HepG2 (cell line): ENCODE data around the gene NEURL2. TPM values are rescaled to one million over a fixed set of nuclear protein-coding genes. Genes with fewer than 3 reads are reported as not detected.

ENCODE experiments used
- ASH2L ChIP-seq: fragments of 300-600, 200-600 bp; sonication (generic); IDR thresholded peaks from 2 replicates; pipeline ENCODE4 v1.7.0; 2017; ENCODE audit warnings: low read depth, mild to moderate bottlenecking, moderate library complexity, mixed read lengths, low read length; ENCODE audit not compliant: insufficient read length
- ATF7 ChIP-seq, 2 experiments: fragments of 450-650 bp in 1 of 2; sonication (generic) in 1 of 2; formaldehyde crosslinking in 1 of 2; IDR thresholded peaks; 2 replicates each; pipeline versions ENCODE4 v1.4.0 to v1.6.1; 2016 to 2020; ENCODE audit warnings: antibody characterized with exemption in 1 of 2, mild to moderate bottlenecking in 1 of 2, missing genetic modification reagents in 1 of 2
- FOXO1 ChIP-seq: sonication (generic); formaldehyde crosslinking; IDR thresholded peaks from 2 replicates; pipeline ENCODE4 v1.4.0; 2020; ENCODE audit warnings: missing genetic modification reagents
- HDAC2 ChIP-seq: sonication (generic); formaldehyde crosslinking; IDR thresholded peaks from 2 replicates; pipeline ENCODE4 v1.4.0; 2020; ENCODE audit warnings: missing genetic modification reagents
- HNF4A ChIP-seq: sonication (generic); formaldehyde crosslinking; IDR thresholded peaks from 2 replicates; pipeline ENCODE4 v1.4.0; 2020; ENCODE audit warnings: missing genetic modification reagents
- ISX ChIP-seq: sonication (generic); formaldehyde crosslinking; conservative IDR thresholded peaks from 2 replicates; pipeline ENCODE4 v1.5.0; 2020; ENCODE audit warnings: missing genetic modification reagents
- KDM1A ChIP-seq: IDR thresholded peaks from 2 replicates; pipeline ENCODE4 v1.6.1; 2016; ENCODE audit warnings: missing compliant biosample characterization
- KLF6 ChIP-seq: IDR thresholded peaks from 2 replicates; pipeline ENCODE4 v1.8.0; 2016; ENCODE audit warnings: missing biosample characterization, missing genetic modification reagents
- MTF1 ChIP-seq: sonication (generic); formaldehyde crosslinking; IDR thresholded peaks from 2 replicates; pipeline ENCODE4 v1.5.0; 2020; ENCODE audit warnings: missing genetic modification reagents
- NCOR1 ChIP-seq: fragments of 200-600 bp; sonication (generic); IDR thresholded peaks from 2 replicates; pipeline ENCODE4 v1.7.0; 2017; ENCODE audit warnings: antibody characterized with exemption, low read length, borderline replicate concordance
- NR2F6 ChIP-seq, 2 experiments: IDR thresholded peaks; 2 replicates each; pipeline ENCODE4 v1.6.1; 2016; ENCODE audit warnings: antibody characterized with exemption in 1 of 2, mild to moderate bottlenecking in 1 of 2
- RBAK ChIP-seq: sonication (generic); formaldehyde crosslinking; IDR thresholded peaks from 2 replicates; pipeline ENCODE4 v1.5.1; 2020; ENCODE audit warnings: mild to moderate bottlenecking, missing genetic modification reagents
- SIN3A ChIP-seq: IDR thresholded peaks from 2 replicates; pipeline ENCODE4 v1.6.1; 2011; ENCODE audit warnings: low read depth, mild to moderate bottlenecking, control low read depth, low read length, borderline replicate concordance
- SSRP1 ChIP-seq: IDR thresholded peaks from 2 replicates; pipeline ENCODE4 v1.6.1; 2016; ENCODE audit warnings: control low read depth
- STAG1 ChIP-seq: sonication (generic); formaldehyde crosslinking; IDR thresholded peaks from 2 replicates; pipeline ENCODE4 v1.4.0; 2020; ENCODE audit warnings: missing genetic modification reagents
- ZFP90 ChIP-seq: sonication (generic); formaldehyde crosslinking; IDR thresholded peaks from 2 replicates; pipeline ENCODE4 v1.8.0; 2022; ENCODE audit warnings: missing genetic modification reagents, mild to moderate bottlenecking, inconsistent platforms, borderline replicate concordance
- ZNF317 ChIP-seq: sonication (generic); formaldehyde crosslinking; IDR thresholded peaks from 2 replicates; pipeline ENCODE4 v1.5.0; 2020; ENCODE audit warnings: mild to moderate bottlenecking, missing genetic modification reagents
- ZNF547 ChIP-seq: sonication (generic); formaldehyde crosslinking; IDR thresholded peaks from 2 replicates; pipeline ENCODE4 v1.5.1; 2020; ENCODE audit warnings: mild to moderate bottlenecking, missing genetic modification reagents
- ZNF766 ChIP-seq: sonication (generic); formaldehyde crosslinking; IDR thresholded peaks from 2 replicates; pipeline ENCODE4 v1.5.0; 2020; ENCODE audit warnings: missing genetic modification reagents, borderline replicate concordance
- ZNF775 ChIP-seq: sonication (generic); formaldehyde crosslinking; IDR thresholded peaks from 2 replicates; pipeline ENCODE4 v1.4.0; 2020; ENCODE audit warnings: missing genetic modification reagents, mild to moderate bottlenecking, moderate library complexity, borderline replicate concordance
- ZNF777 ChIP-seq: sonication (generic); formaldehyde crosslinking; IDR thresholded peaks from 2 replicates; pipeline ENCODE4 v1.4.0; 2020; ENCODE audit warnings: missing genetic modification reagents
- polyA plus RNA-seq, 8 experiments: library from polyadenylated mRNA; depleted of rRNA in 3 of 8; stranded (reverse) in 7 of 8; unstranded in 1 of 8; fragments of >200 nt; fragmentation: Illumina TruSeq in 4 of 8; extraction: Trizol in 4 of 8; gene quantifications; 2 replicates each; pipeline versions ENCODE4 v1.2.1 to v1.2.3, GENCODE V29; 2011 to 2016; ENCODE audit warnings: low read depth in 4 of 8, missing spikeins in 1 of 8, mixed read lengths in 1 of 8; ENCODE audit not compliant: insufficient read depth in 1 of 8
- total RNA-seq, 5 experiments: library from RNA; depleted of rRNA; stranded (reverse); fragments of >200 nt; fragmentation: Illumina TruSeq; extraction: Trizol; gene quantifications; 2 replicates each; pipeline ENCODE4 v1.2.3, GENCODE V29; 2016; ENCODE audit warnings: low read depth in 1 of 5
- TF ChIP-seq, protein P1 (sequence below): sonication (generic); formaldehyde crosslinking; IDR thresholded peaks from 2 replicates; pipeline ENCODE4 v1.4.0; 2020; ENCODE audit warnings: missing genetic modification reagents
- TF ChIP-seq, protein P2 (sequence below): sonication (generic); formaldehyde crosslinking; IDR thresholded peaks from 2 replicates; pipeline ENCODE4 v1.4.0; 2020; ENCODE audit warnings: missing genetic modification reagents; ENCODE audit errors: not compliant biosample characterization
- TF ChIP-seq, protein P3 (sequence below): IDR thresholded peaks from 2 replicates; pipeline ENCODE4 v1.6.1; 2018; ENCODE audit warnings: missing genetic modification reagents

The NEURL2 gene
- total and polyA plus RNA-seq, 2 of the 13 experiments (the other 11 are each of a cell fraction or from before 2014, with no cell fraction given) = 7.2 to 9.7 TPM

DNA sequence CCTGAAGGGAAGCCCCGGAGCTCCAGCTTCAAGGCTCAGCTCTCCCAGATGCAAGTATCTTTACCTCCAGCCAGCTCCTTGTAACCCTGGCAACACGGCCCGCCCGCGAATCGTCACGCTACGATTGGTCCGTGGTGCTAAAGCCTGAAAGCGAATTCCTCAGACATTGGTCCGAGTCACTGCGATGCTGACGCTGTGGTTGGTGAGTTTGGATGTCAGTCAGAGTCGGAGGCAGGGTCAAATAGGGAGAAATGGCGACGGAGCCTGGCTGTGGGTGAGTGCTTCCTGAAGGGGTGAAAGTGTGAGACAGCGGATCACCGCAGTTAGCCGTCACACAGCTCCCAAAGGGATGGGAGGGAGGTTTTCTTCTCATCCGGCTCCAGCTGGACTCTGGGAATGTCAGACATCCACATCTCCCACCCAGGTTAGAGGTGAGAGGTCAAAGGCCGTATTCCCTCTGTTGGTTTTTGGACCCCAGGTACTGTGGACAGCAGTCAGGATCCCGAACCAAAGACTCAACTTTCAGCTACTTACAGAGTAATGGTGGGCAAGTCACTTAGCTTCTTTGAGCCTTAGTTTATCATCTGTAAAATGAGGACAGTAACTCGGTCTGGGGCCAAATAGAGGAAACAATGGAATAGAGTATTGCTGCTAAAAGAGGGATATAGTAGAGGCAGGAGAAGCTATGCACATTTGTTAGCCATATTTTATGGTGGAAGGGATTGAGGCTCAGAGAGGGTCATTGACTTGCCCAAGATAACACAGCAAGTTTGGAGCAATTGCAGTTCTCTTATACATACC, 9.8 kb downstream of the NEURL2 start, which contains the start of gene ZSWIM1 (continued):
- TF ChIP-seq, protein P1, sequence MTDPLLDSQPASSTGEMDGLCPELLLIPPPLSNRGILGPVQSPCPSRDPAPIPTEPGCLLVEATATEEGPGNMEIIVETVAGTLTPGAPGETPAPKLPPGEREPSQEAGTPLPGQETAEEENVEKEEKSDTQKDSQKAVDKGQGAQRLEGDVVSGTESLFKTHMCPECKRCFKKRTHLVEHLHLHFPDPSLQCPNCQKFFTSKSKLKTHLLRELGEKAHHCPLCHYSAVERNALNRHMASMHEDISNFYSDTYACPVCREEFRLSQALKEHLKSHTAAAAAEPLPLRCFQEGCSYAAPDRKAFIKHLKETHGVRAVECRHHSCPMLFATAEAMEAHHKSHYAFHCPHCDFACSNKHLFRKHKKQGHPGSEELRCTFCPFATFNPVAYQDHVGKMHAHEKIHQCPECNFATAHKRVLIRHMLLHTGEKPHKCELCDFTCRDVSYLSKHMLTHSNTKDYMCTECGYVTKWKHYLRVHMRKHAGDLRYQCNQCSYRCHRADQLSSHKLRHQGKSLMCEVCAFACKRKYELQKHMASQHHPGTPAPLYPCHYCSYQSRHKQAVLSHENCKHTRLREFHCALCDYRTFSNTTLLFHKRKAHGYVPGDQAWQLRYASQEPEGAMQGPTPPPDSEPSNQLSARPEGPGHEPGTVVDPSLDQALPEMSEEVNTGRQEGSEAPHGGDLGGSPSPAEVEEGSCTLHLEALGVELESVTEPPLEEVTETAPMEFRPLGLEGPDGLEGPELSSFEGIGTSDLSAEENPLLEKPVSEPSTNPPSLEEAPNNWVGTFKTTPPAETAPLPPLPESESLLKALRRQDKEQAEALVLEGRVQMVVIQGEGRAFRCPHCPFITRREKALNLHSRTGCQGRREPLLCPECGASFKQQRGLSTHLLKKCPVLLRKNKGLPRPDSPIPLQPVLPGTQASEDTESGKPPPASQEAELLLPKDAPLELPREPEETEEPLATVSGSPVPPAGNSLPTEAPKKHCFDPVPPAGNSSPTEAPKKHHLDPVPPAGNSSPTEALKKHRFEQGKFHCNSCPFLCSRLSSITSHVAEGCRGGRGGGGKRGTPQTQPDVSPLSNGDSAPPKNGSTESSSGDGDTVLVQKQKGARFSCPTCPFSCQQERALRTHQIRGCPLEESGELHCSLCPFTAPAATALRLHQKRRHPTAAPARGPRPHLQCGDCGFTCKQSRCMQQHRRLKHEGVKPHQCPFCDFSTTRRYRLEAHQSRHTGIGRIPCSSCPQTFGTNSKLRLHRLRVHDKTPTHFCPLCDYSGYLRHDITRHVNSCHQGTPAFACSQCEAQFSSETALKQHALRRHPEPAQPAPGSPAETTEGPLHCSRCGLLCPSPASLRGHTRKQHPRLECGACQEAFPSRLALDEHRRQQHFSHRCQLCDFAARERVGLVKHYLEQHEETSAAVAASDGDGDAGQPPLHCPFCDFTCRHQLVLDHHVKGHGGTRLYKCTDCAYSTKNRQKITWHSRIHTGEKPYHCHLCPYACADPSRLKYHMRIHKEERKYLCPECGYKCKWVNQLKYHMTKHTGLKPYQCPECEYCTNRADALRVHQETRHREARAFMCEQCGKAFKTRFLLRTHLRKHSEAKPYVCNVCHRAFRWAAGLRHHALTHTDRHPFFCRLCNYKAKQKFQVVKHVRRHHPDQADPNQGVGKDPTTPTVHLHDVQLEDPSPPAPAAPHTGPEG (CRISPR knock-in tag) = peak; percentile 83; the same call in 1 of the 2 replicates
- TF ChIP-seq NCOR1 = peak; percentile 85
- peak; percentile 97 for TF ChIP-seq NR2F6 (IDR thresholded peaks at IDR 0.05)
- peak; percentile 92 for TF ChIP-seq NR2F6 (CRISPR knock-in tag; IDR thresholded peaks at IDR 0.05)
- TF ChIP-seq FOXO1 (CRISPR knock-in tag) = peak; percentile 47
- TF ChIP-seq, protein P2, sequence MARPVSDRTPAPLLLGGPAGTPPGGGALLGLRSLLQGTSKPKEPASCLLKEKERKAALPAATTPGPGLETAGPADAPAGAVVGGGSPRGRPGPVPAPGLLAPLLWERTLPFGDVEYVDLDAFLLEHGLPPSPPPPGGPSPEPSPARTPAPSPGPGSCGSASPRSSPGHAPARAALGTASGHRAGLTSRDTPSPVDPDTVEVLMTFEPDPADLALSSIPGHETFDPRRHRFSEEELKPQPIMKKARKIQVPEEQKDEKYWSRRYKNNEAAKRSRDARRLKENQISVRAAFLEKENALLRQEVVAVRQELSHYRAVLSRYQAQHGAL (CRISPR knock-in tag) = no peak
- TF ChIP-seq RBAK = no peak
- TF ChIP-seq SSRP1 = peak; percentile 97
- no peak for TF ChIP-seq MTF1 (CRISPR knock-in tag)
- no peak for TF ChIP-seq ZNF777 (CRISPR knock-in tag)
- TF ChIP-seq ZNF766 (CRISPR knock-in tag) = no peak; the same call in none of the 2 replicates
- TF ChIP-seq KDM1A = no peak
- no peak for TF ChIP-seq ZNF775 (CRISPR knock-in tag)
- peak; percentile 78 for TF ChIP-seq HDAC2
- TF ChIP-seq SIN3A = peak; percentile 92
- no peak for TF ChIP-seq STAG1
- peak; percentile 64; the same call in 1 of the 2 replicates for TF ChIP-seq KLF6 (CRISPR knock-in tag)
- TF ChIP-seq ZFP90 (CRISPR knock-in tag) = peak; percentile 81
- no peak for TF ChIP-seq ZNF547
- TF ChIP-seq, protein P3, sequence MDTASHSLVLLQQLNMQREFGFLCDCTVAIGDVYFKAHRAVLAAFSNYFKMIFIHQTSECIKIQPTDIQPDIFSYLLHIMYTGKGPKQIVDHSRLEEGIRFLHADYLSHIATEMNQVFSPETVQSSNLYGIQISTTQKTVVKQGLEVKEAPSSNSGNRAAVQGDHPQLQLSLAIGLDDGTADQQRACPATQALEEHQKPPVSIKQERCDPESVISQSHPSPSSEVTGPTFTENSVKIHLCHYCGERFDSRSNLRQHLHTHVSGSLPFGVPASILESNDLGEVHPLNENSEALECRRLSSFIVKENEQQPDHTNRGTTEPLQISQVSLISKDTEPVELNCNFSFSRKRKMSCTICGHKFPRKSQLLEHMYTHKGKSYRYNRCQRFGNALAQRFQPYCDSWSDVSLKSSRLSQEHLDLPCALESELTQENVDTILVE (CRISPR knock-in tag) = no peak
- peak; percentile 84 for TF ChIP-seq ASH2L
- no peak for TF ChIP-seq ISX (CRISPR knock-in tag)
- TF ChIP-seq HNF4A (CRISPR knock-in tag) = peak; percentile 90
- TF ChIP-seq ZNF317 = peak; percentile 71; the same call in 1 of the 2 replicates
- TF ChIP-seq ATF7 (IDR thresholded peaks at IDR 0.05) = no peak
- TF ChIP-seq ATF7 (CRISPR knock-in tag; IDR thresholded peaks at IDR 0.05) = no peak
